CD4-positive, CD25-positive, alpha-beta regulatory T cell (primary cell): ENCODE measurements around the gene VWA8. TPM values are rescaled to one million over a fixed set of nuclear protein-coding genes. Genes with fewer than 3 reads are reported as not detected.

ENCODE experiments used
- ATAC-seq, 2 donors: fragments of 150-1000 bp; cut with Tn5 transposase; one replicate each; pipeline ENCODE4 v1.10.0; 2021; ENCODE audit warnings: low read depth in 2 of 2, moderate number of reproducible peaks in 2 of 2, moderate library complexity in 1 of 2
- DNase-seq, 3 donors: peaks; one replicate each; pipeline versions ENCODE4 v3.0.0 to v3.0.0-alpha.2; 2012 to 2022; ENCODE audit warnings: mixed read lengths in 1 of 3
- H3K27ac ChIP-seq: one replicate; pipeline ENCODE4 v1.7.0; 2013; ENCODE audit warnings: mild to moderate bottlenecking, low read length; ENCODE audit not compliant: insufficient read depth, poor library complexity, severe bottlenecking
- H3K27me3 ChIP-seq: one replicate; pipeline ENCODE4 v1.7.0; 2013; ENCODE audit warnings: low read length; ENCODE audit not compliant: control insufficient read depth, insufficient read depth
- H3K36me3 ChIP-seq: one replicate; pipeline ENCODE4 v1.7.0; 2013; ENCODE audit warnings: mild to moderate bottlenecking, low read length, moderate library complexity; ENCODE audit not compliant: control insufficient read depth, insufficient read depth
- H3K4me1 ChIP-seq: 2 replicates; pipeline ENCODE4 v1.7.0; 2013; ENCODE audit warnings: mild to moderate bottlenecking, low read length; ENCODE audit not compliant: insufficient read depth, control insufficient read depth, poor library complexity, severe bottlenecking
- H3K4me3 ChIP-seq: one replicate; pipeline ENCODE4 v1.7.0; 2013; ENCODE audit warnings: low read depth, mild to moderate bottlenecking, low read length, moderate library complexity
- H3K9me3 ChIP-seq, 2 experiments: 1 replicate in 1 of 2; 2 replicates in 1 of 2; pipeline ENCODE4 v1.7.0; 2013; ENCODE audit warnings: low read length in 2 of 2, mild to moderate bottlenecking in 1 of 2, moderate library complexity in 1 of 2; ENCODE audit not compliant: control insufficient read depth in 2 of 2
- H3K27ac Mint-ChIP-seq, 3 donors: one replicate each; pipeline ENCODE4 v1.8.0; 2020 to 2022; ENCODE audit warnings: mild to moderate bottlenecking in 3 of 3, mixed read lengths in 3 of 3, moderate library complexity in 2 of 3
- H3K27me3 Mint-ChIP-seq: one replicate; pipeline ENCODE4 v1.8.0; 2022; ENCODE audit warnings: mild to moderate bottlenecking, mixed read lengths
- H3K36me3 Mint-ChIP-seq: one replicate; pipeline ENCODE4 v1.8.0; 2020; ENCODE audit warnings: mixed read lengths
- H3K4me1 Mint-ChIP-seq, 4 donors: one replicate each; pipeline ENCODE4 v1.8.0; 2020 to 2022; ENCODE audit warnings: mixed read lengths in 4 of 4, mild to moderate bottlenecking in 1 of 4
- H3K4me3 Mint-ChIP-seq, 4 donors: one replicate each; pipeline ENCODE4 v1.8.0; 2020 to 2022; ENCODE audit warnings: mild to moderate bottlenecking in 4 of 4, mixed read lengths in 4 of 4, moderate library complexity in 3 of 4
- H3K9me3 Mint-ChIP-seq, 7 donors: one replicate each; pipeline ENCODE4 v1.8.0; 2020 to 2022; ENCODE audit warnings: mixed read lengths in 7 of 7, mild to moderate bottlenecking in 3 of 7, moderate library complexity in 2 of 7
- polyA plus RNA-seq, 4 donors: library from polyadenylated mRNA; unstranded; fragments of 300-500 nt; fragmentation: Illumina TruSeq; gene quantifications; one replicate each; pipeline ENCODE4 v1.2.3, GENCODE V29; 2021
- total RNA-seq: library from RNA; stranded (reverse); gene quantifications from one replicate; pipeline ENCODE4 v1.2.3, GENCODE V29; 2022

The VWA8 gene
- total and polyA plus RNA-seq, 5 donors from 2014 or later, result 4.0 to 22.8 (median 4.5) TPM

GRCh38 chr13:41588448-41588847 lies 372.5 kb downstream of the VWA8 start:
- Histone ChIP-seq H3K27ac (no peak overlapping the region), H3K4me3 (no peak overlapping the region), H3K36me3 (peaks cover 8% of the 10 kb centered on the region), H3K9me3 (no peaks in the 10 kb centered on the region), H3K27me3 (no peaks in the 10 kb centered on the region), H3K4me1 (no peaks in the 10 kb centered on the region)
- Mint-ChIP-seq H3K27me3 (no peaks in the 10 kb centered on the region), H3K27ac (no peak overlapping the region), H3K4me1 (peaks cover 0 to 11% (median 8%) of the 10 kb centered on the region in 4 donors), H3K36me3 (peaks cover 52% of the 10 kb centered on the region), H3K4me3 (no peak overlapping the region), H3K9me3 (no peaks in the 10 kb centered on the region)
- DNase-seq (no peak), ATAC-seq (no peak)

- peak in 2 of 3 donors; percentile 10 to 15 for DNase-seq
- H3K4me3 Mint-ChIP-seq, result no peak overlapping the region
- H3K27me3 Mint-ChIP-seq, result no peaks in the 10 kb centered on the region
- Histone ChIP-seq H3K27ac (no peak overlapping the region), H3K9me3 (no peaks in the 10 kb centered on the region), H3K4me3 (no peak overlapping the region), H3K27me3 (no peaks in the 10 kb centered on the region), H3K36me3 (peaks cover 8% of the 10 kb centered on the region), H3K4me1 (no peaks in the 10 kb centered on the region)
- H3K4me1 Mint-ChIP-seq, result peaks cover 6 to 11% (median 8%) of the 10 kb centered on the region in 4 donors
- peak overlapping the region in 1 of 3 donors; percentile 26 for H3K27ac Mint-ChIP-seq
- no peak for ATAC-seq
- H3K9me3 Mint-ChIP-seq, result no peaks in the 10 kb centered on the region
- H3K36me3 Mint-ChIP-seq, result peaks cover 57% of the 10 kb centered on the region
Measured at GRCh38 chr13:41587490-41587889, 373.4 kb downstream of the VWA8 start.

- no peaks in the 10 kb centered on the region for H3K27me3 Mint-ChIP-seq
- H3K36me3 Mint-ChIP-seq, result peaks cover 65% of the 10 kb centered on the region
- Histone ChIP-seq H3K4me3 (no peak overlapping the region), H3K36me3 (peaks cover 8% of the 10 kb centered on the region), H3K27ac (no peak overlapping the region), H3K4me1 (no peaks in the 10 kb centered on the region), H3K9me3 (no peaks in the 10 kb centered on the region), H3K27me3 (no peaks in the 10 kb centered on the region)
- no peak for DNase-seq
- no peaks in the 10 kb centered on the region for H3K9me3 Mint-ChIP-seq
- no peak for ATAC-seq
- H3K4me1 Mint-ChIP-seq, result peaks cover 6 to 11% (median 8%) of the 10 kb centered on the region in 4 donors
- no peak overlapping the region for H3K4me3 Mint-ChIP-seq
- no peak overlapping the region for H3K27ac Mint-ChIP-seq
Measured at GRCh38 chr13:41586216-41586615, 374.7 kb downstream of the VWA8 start.

- Mint-ChIP-seq H3K4me1 (peaks cover 5 to 17% (median 9%) of the 10 kb centered on the region in 4 donors), H3K27ac (no peak overlapping the region), H3K4me3 (no peak overlapping the region), H3K9me3 (no peaks in the 10 kb centered on the region), H3K36me3 (peaks cover 42% of the 10 kb centered on the region), H3K27me3 (no peaks in the 10 kb centered on the region)
- H3K27ac ChIP-seq, result no peak overlapping the region
- H3K4me1 ChIP-seq, result no peaks in the 10 kb centered on the region
- no peak overlapping the region for H3K4me3 ChIP-seq
- ATAC-seq (no peak), DNase-seq (no peak)
- no peaks in the 10 kb centered on the region for H3K9me3 ChIP-seq
- no peaks in the 10 kb centered on the region for H3K27me3 ChIP-seq
- peaks cover 7% of the 10 kb centered on the region for H3K36me3 ChIP-seq
Measured at GRCh38 chr13:41582027-41582463, 378.9 kb downstream of the VWA8 start.

GRCh38 chr13:41580345-41580744 lies 380.6 kb downstream of the VWA8 start:
- Histone ChIP-seq H3K4me3 (no peak overlapping the region), H3K27ac (no peak overlapping the region), H3K4me1 (no peaks in the 10 kb centered on the region), H3K36me3 (peaks cover 4% of the 10 kb centered on the region), H3K9me3 (no peaks in the 10 kb centered on the region), H3K27me3 (no peaks in the 10 kb centered on the region)
- Mint-ChIP-seq H3K4me3 (no peak overlapping the region), H3K27ac (peak overlapping the region in 1 of 3 donors; percentile 4), H3K27me3 (no peaks in the 10 kb centered on the region), H3K4me1 (peaks cover 5 to 17% (median 11%) of the 10 kb centered on the region in 4 donors), H3K9me3 (no peaks in the 10 kb centered on the region), H3K36me3 (peaks cover 50% of the 10 kb centered on the region)
- ATAC-seq (no peak), DNase-seq (no peak)

GRCh38 chr13:41579881-41580280 lies 381.0 kb downstream of the VWA8 start:
- Mint-ChIP-seq H3K9me3 (no peaks in the 10 kb centered on the region), H3K36me3 (peaks cover 51% of the 10 kb centered on the region), H3K4me1 (peaks cover 5 to 17% (median 12%) of the 10 kb centered on the region in 4 donors), H3K27ac (peak overlapping the region in 2 of 3 donors; percentile 4 to 37), H3K4me3 (no peak overlapping the region), H3K27me3 (no peaks in the 10 kb centered on the region)
- Histone ChIP-seq H3K27ac (no peak overlapping the region), H3K36me3 (peaks cover 8% of the 10 kb centered on the region), H3K4me1 (no peaks in the 10 kb centered on the region), H3K27me3 (no peaks in the 10 kb centered on the region), H3K9me3 (no peaks in the 10 kb centered on the region), H3K4me3 (no peak overlapping the region)
- ATAC-seq, result no peak
- DNase-seq, result no peak

GRCh38 chr13:41579168-41579567 lies 381.7 kb downstream of the VWA8 start:
- peaks cover 8% of the 10 kb centered on the region for H3K36me3 ChIP-seq

GRCh38 chr13:41578371-41578770 lies 382.5 kb downstream of the VWA8 start:
- ATAC-seq (no peak), DNase-seq (no peak)
- Mint-ChIP-seq H3K4me1 (peaks cover 0 to 17% (median 12%) of the 10 kb centered on the region in 4 donors), H3K27ac (peak overlapping the region in 2 of 3 donors; percentile 41 to 44), H3K36me3 (peaks cover 49% of the 10 kb centered on the region), H3K4me3 (no peak overlapping the region), H3K27me3 (no peaks in the 10 kb centered on the region), H3K9me3 (no peaks in the 10 kb centered on the region)
- no peak overlapping the region for H3K4me3 ChIP-seq
- H3K27ac ChIP-seq, result no peak overlapping the region
- H3K9me3 ChIP-seq, result no peaks in the 10 kb centered on the region
- no peaks in the 10 kb centered on the region for H3K27me3 ChIP-seq
- no peaks in the 10 kb centered on the region for H3K4me1 ChIP-seq
- peaks cover 8% of the 10 kb centered on the region for H3K36me3 ChIP-seq

More at GRCh38 chr13:41579168-41579567, 381.7 kb downstream of the VWA8 start:
- no peaks in the 10 kb centered on the region for H3K27me3 Mint-ChIP-seq
- Histone ChIP-seq H3K27ac (no peak overlapping the region), H3K4me1 (no peaks in the 10 kb centered on the region), H3K4me3 (no peak overlapping the region), H3K9me3 (no peaks in the 10 kb centered on the region), H3K27me3 (no peaks in the 10 kb centered on the region)
- H3K4me1 Mint-ChIP-seq, result peaks cover 5 to 17% (median 12%) of the 10 kb centered on the region in 4 donors
- H3K27ac Mint-ChIP-seq, result peak overlapping the region in 1 of 3 donors; percentile 37
- ATAC-seq (no peak), DNase-seq (no peak)
- no peak overlapping the region for H3K4me3 Mint-ChIP-seq
- peaks cover 53% of the 10 kb centered on the region for H3K36me3 Mint-ChIP-seq
- H3K9me3 Mint-ChIP-seq, result no peaks in the 10 kb centered on the region
